HEK293 (cell line): ENCODE measurements around the gene MYOT.

Experiments
- BCL11A ChIP-seq: fragments of 450-650 bp; formaldehyde crosslinking; IDR thresholded peaks from 2 replicates; pipeline ENCODE4 v1.5.1; 2016; ENCODE audit warnings: low read depth, missing biosample characterization, missing genetic modification characterization
- BCL11B ChIP-seq: fragments of 450-650 bp; formaldehyde crosslinking; IDR thresholded peaks from 2 replicates; pipeline ENCODE4 v1.5.1; 2016; ENCODE audit warnings: low read depth, missing biosample characterization, missing genetic modification characterization
- GFI1B ChIP-seq: fragments of 450-650 bp; formaldehyde crosslinking; IDR thresholded peaks from 2 replicates; pipeline ENCODE4 v1.5.1; 2016; ENCODE audit warnings: missing biosample characterization, missing genetic modification characterization
- KLF10 ChIP-seq: fragments of 450-650 bp; IDR thresholded peaks from 2 replicates; pipeline ENCODE4 v1.5.1; 2018; ENCODE audit warnings: missing biosample characterization, mild to moderate bottlenecking, missing genetic modification characterization
- PRDM2 ChIP-seq: fragments of 450-650 bp; formaldehyde crosslinking; IDR thresholded peaks from 2 replicates; pipeline ENCODE4 v1.5.1; 2016; ENCODE audit warnings: missing biosample characterization, missing genetic modification characterization, borderline replicate concordance
- PRDM4 ChIP-seq: fragments of 450-650 bp; formaldehyde crosslinking; IDR thresholded peaks from 2 replicates; pipeline ENCODE4 v1.5.1; 2017; ENCODE audit warnings: missing biosample characterization, missing genetic modification characterization
- SP2 ChIP-seq: fragments of 450-650 bp; formaldehyde crosslinking; IDR thresholded peaks from 2 replicates; pipeline ENCODE4 v1.5.1; 2016; ENCODE audit warnings: missing biosample characterization, missing genetic modification characterization
- TCF7L2 ChIP-seq: IDR thresholded peaks from 2 replicates; pipeline ENCODE4 v1.6.1; 2011; ENCODE audit warnings: low read depth, mild to moderate bottlenecking, inconsistent platforms, low read length, moderate library complexity, borderline replicate concordance
- ZBTB21 ChIP-seq: fragments of 450-650 bp; formaldehyde crosslinking; IDR thresholded peaks from 2 replicates; pipeline ENCODE4 v1.5.1; 2017; ENCODE audit warnings: missing biosample characterization, missing genetic modification characterization
- ZFHX2 ChIP-seq: fragments of 450-650 bp; formaldehyde crosslinking; conservative IDR thresholded peaks from 2 replicates; pipeline ENCODE4 v1.5.1; 2016; ENCODE audit warnings: missing biosample characterization, missing genetic modification characterization
- ZFP69B ChIP-seq: fragments of 450-650 bp; formaldehyde crosslinking; IDR thresholded peaks from 2 replicates; pipeline ENCODE4 v1.5.1; 2016; ENCODE audit warnings: missing biosample characterization, missing genetic modification characterization
- ZNF114 ChIP-seq: fragments of 450-650 bp; formaldehyde crosslinking; IDR thresholded peaks from 2 replicates; pipeline ENCODE4 v1.5.0; 2017; ENCODE audit warnings: missing biosample characterization, missing genetic modification characterization
- ZNF121 ChIP-seq: fragments of 450-650 bp; formaldehyde crosslinking; IDR thresholded peaks from 2 replicates; pipeline ENCODE4 v1.5.1; 2016; ENCODE audit warnings: missing biosample characterization, missing genetic modification characterization
- ZNF132 ChIP-seq: fragments of 450-650 bp; formaldehyde crosslinking; IDR thresholded peaks from 2 replicates; pipeline ENCODE4 v1.5.1; 2017; ENCODE audit warnings: missing biosample characterization, missing genetic modification characterization, borderline replicate concordance
- ZNF26 ChIP-seq: fragments of 450-650 bp; formaldehyde crosslinking; IDR thresholded peaks from 2 replicates; pipeline ENCODE4 v1.5.1; 2016; ENCODE audit warnings: missing biosample characterization, missing genetic modification characterization
- ZNF292 ChIP-seq: fragments of 450-650 bp; formaldehyde crosslinking; IDR thresholded peaks from 2 replicates; pipeline ENCODE4 v1.5.1; 2016; ENCODE audit warnings: low read depth, missing biosample characterization, missing genetic modification characterization, borderline replicate concordance
- ZNF350 ChIP-seq: fragments of 450-650 bp; formaldehyde crosslinking; IDR thresholded peaks from 2 replicates; pipeline ENCODE4 v1.5.0; 2017; ENCODE audit warnings: missing biosample characterization, mild to moderate bottlenecking, missing genetic modification characterization
- ZNF391 ChIP-seq: fragments of 450-650 bp; formaldehyde crosslinking; IDR thresholded peaks from 2 replicates; pipeline ENCODE4 v1.5.1; 2016; ENCODE audit warnings: low read depth, missing biosample characterization, missing genetic modification characterization, borderline replicate concordance
- ZNF426 ChIP-seq: fragments of 450-650 bp; formaldehyde crosslinking; IDR thresholded peaks from 2 replicates; pipeline ENCODE4 v1.5.1; 2017; ENCODE audit warnings: missing biosample characterization, missing genetic modification characterization, mild to moderate bottlenecking, inconsistent platforms, moderate library complexity
- ZNF530 ChIP-seq: fragments of 450-650 bp; formaldehyde crosslinking; IDR thresholded peaks from 2 replicates; pipeline ENCODE4 v1.5.1; 2016; ENCODE audit warnings: low read depth, missing biosample characterization, missing genetic modification characterization
- ZNF544 ChIP-seq: fragments of 450-650 bp; formaldehyde crosslinking; IDR thresholded peaks from 2 replicates; pipeline ENCODE4 v1.5.0; 2017; ENCODE audit warnings: missing biosample characterization, missing genetic modification characterization
- ZNF558 ChIP-seq: fragments of 450-650 bp; formaldehyde crosslinking; IDR thresholded peaks from 2 replicates; pipeline ENCODE4 v1.5.1; 2016; ENCODE audit warnings: missing biosample characterization, missing genetic modification characterization
- ZNF585B ChIP-seq: fragments of 450-650 bp; formaldehyde crosslinking; IDR thresholded peaks from 2 replicates; pipeline ENCODE4 v1.5.1; 2016; ENCODE audit warnings: missing biosample characterization, missing genetic modification characterization
- ZNF629 ChIP-seq: fragments of 450-650 bp; formaldehyde crosslinking; IDR thresholded peaks from 2 replicates; pipeline ENCODE4 v1.5.1; 2017; ENCODE audit warnings: missing biosample characterization, missing genetic modification characterization
- ZNF658 ChIP-seq: fragments of 450-650 bp; formaldehyde crosslinking; IDR thresholded peaks from 2 replicates; pipeline ENCODE4; 2016; ENCODE audit warnings: missing biosample characterization, missing genetic modification characterization
- ZNF660 ChIP-seq: fragments of 450-650 bp; IDR thresholded peaks from 2 replicates; pipeline ENCODE4 v1.5.1; 2018; ENCODE audit warnings: missing biosample characterization, mild to moderate bottlenecking, missing genetic modification characterization
- ZNF704 ChIP-seq: fragments of 450-650 bp; formaldehyde crosslinking; IDR thresholded peaks from 2 replicates; pipeline ENCODE4 v1.5.1; 2016; ENCODE audit warnings: missing biosample characterization, missing genetic modification characterization
- ZNF776 ChIP-seq: fragments of 450-650 bp; formaldehyde crosslinking; IDR thresholded peaks from 2 replicates; pipeline ENCODE4 v1.5.0; 2017; ENCODE audit warnings: missing biosample characterization, missing genetic modification characterization, borderline replicate concordance
- ZNF785 ChIP-seq: fragments of 450-650 bp; formaldehyde crosslinking; IDR thresholded peaks from 2 replicates; pipeline ENCODE4 v1.5.1; 2016; ENCODE audit warnings: missing biosample characterization, missing genetic modification characterization
- ZNF791 ChIP-seq: fragments of 450-650 bp; formaldehyde crosslinking; IDR thresholded peaks from 2 replicates; pipeline ENCODE4 v1.5.1; 2016; ENCODE audit warnings: missing biosample characterization, missing genetic modification characterization
- ZSCAN16 ChIP-seq: fragments of 450-650 bp; formaldehyde crosslinking; IDR thresholded peaks from 2 replicates; pipeline ENCODE4 v1.5.1; 2016; ENCODE audit warnings: missing biosample characterization, missing genetic modification characterization
- ZXDB ChIP-seq: fragments of 450-650 bp; formaldehyde crosslinking; IDR thresholded peaks from 2 replicates; pipeline ENCODE4 v1.5.1; 2016; ENCODE audit warnings: missing biosample characterization, missing genetic modification characterization

The MYOT gene

GRCh38 chr5:137833463-137833862 is 34.2 kb upstream of the MYOT start (continued):
- no peak for TF ChIP-seq ZNF544 (tag by site-specific recombination)
- TF ChIP-seq ZNF658 (tag by site-specific recombination): no peak
- no peak for TF ChIP-seq ZNF585B
- no peak for TF ChIP-seq ZSCAN16
- TF ChIP-seq ZNF426 (tag by site-specific recombination): no peak
- TF ChIP-seq ZXDB (tag by site-specific recombination): peak; percentile 87
- no peak for TF ChIP-seq ZNF530
- no peak for TF ChIP-seq ZNF391 (tag by site-specific recombination)
- 0 out of 2 replicates have a peak, but pooled peaks have one; percentile 36 for TF ChIP-seq ZNF558
- TF ChIP-seq TCF7L2: peak; percentile 31; the same call in 1 of the 2 replicates
- TF ChIP-seq ZNF26: no peak
- peak; percentile 84 for TF ChIP-seq ZNF629 (tag by site-specific recombination)
- 0 out of 2 replicates have a peak, but pooled peaks have one; percentile 16 for TF ChIP-seq SP2 (tag by site-specific recombination)
- TF ChIP-seq ZNF791: no peak
- no peak for TF ChIP-seq ZNF785 (tag by site-specific recombination)
- TF ChIP-seq KLF10 (tag by site-specific recombination): peak; percentile 31; the same call in 1 of the 2 replicates
- no peak for TF ChIP-seq ZNF704 (tag by site-specific recombination)
- TF ChIP-seq ZNF132 (tag by site-specific recombination): no peak
- TF ChIP-seq ZFHX2 (tag by site-specific recombination): no peak
- no peak for TF ChIP-seq PRDM2 (tag by site-specific recombination)
- peak; percentile 68; the same call in 1 of the 2 replicates for TF ChIP-seq ZBTB21 (tag by site-specific recombination)
- TF ChIP-seq ZFP69B: no peak
- TF ChIP-seq BCL11B (tag by site-specific recombination): peak; percentile 51; the same call in 1 of the 2 replicates
- no peak for TF ChIP-seq ZNF350 (tag by site-specific recombination)
- no peak for TF ChIP-seq PRDM4 (tag by site-specific recombination)
- TF ChIP-seq GFI1B (tag by site-specific recombination): 0 out of 2 replicates have a peak, but pooled peaks have one; percentile 36
- no peak for TF ChIP-seq ZNF114
- TF ChIP-seq BCL11A (tag by site-specific recombination): peak; percentile 86; the same call in 1 of the 2 replicates
- no peak for TF ChIP-seq ZNF292
- TF ChIP-seq ZNF121 (tag by site-specific recombination): no peak
- peak; percentile 53; the same call in 1 of the 2 replicates for TF ChIP-seq ZNF660 (tag by site-specific recombination)
- TF ChIP-seq ZNF776: no peak
